PC-9 (cell line): ENCODE results near the gene CCR5AS. TPM values are rescaled to one million over a fixed set of nuclear protein-coding genes. Genes with fewer than 3 reads are reported as not detected.

ENCODE experiments used
- BruUV-seq: library from RNA; stranded (reverse); fragments of 400-500 nt; replicated peaks from 2 replicates; lab custom pipeline; 2021; lab: Mats Ljungman, UMichigan
- CTCF ChIA-PET: fragments of 300-600 bp; sonication (Branson Sonifier 250); formaldehyde crosslinking; loops from one replicate; lab custom pipeline; 2022; ENCODE audit warnings: antibody characterized with exemption; lab: Charles Lee
- POLR2A ChIA-PET: fragments of 300-600 bp; sonication (Branson Sonifier 250); formaldehyde crosslinking; loops from one replicate; lab custom pipeline; 2022; ENCODE audit warnings: antibody characterized with exemption; ENCODE audit not compliant: unreplicated experiment; lab: Charles Lee
- DNase-seq, 2 experiments: peaks; one replicate each; pipeline versions ENCODE4 v3.0.0 to v3.0.0-alpha.2; 2015 to 2022; ENCODE audit warnings: mixed read lengths in 1 of 2
- H2AFZ ChIP-seq: fragments of 200-600 bp; sonication (generic); 2 replicates; pipeline ENCODE4 v1.8.1; 2017; ENCODE audit warnings: antibody characterized with exemption
- H3F3A ChIP-seq: fragments of 200-600 bp; sonication (generic); 2 replicates; pipeline ENCODE4 v1.8.1; 2017; ENCODE audit warnings: antibody characterized with exemption, mild to moderate bottlenecking, low read depth; ENCODE audit not compliant: insufficient read depth
- H3K27ac ChIP-seq: fragments of 200-600 bp; sonication (generic); 2 replicates; pipeline ENCODE4 v1.6.1; 2016; ENCODE audit warnings: mixed run types
- H3K27me3 ChIP-seq: fragments of 200-600 bp; sonication (generic); 2 replicates; pipeline ENCODE4 v1.6.1; 2016; ENCODE audit warnings: low read depth, mixed run types; ENCODE audit not compliant: insufficient read depth
- H3K36me3 ChIP-seq: fragments of 200-600 bp; sonication (generic); 2 replicates; pipeline ENCODE4 v1.6.1; 2016; ENCODE audit warnings: low read depth, mixed run types
- H3K4me1 ChIP-seq: fragments of 200-600 bp; sonication (generic); replicated peaks from 2 replicates; pipeline ENCODE4 v1.6.1; 2016; ENCODE audit warnings: mixed run types; ENCODE audit not compliant: insufficient read depth
- H3K4me2 ChIP-seq: fragments of 200-600 bp; sonication (generic); 2 replicates; pipeline ENCODE4 v1.6.1; 2017; ENCODE audit warnings: mixed run types
- H3K4me3 ChIP-seq: fragments of 200-600 bp; sonication (generic); 2 replicates; pipeline ENCODE4 v1.6.1; 2016; ENCODE audit warnings: mixed run types
- H3K79me2 ChIP-seq: fragments of 200-600 bp; sonication (generic); 2 replicates; pipeline ENCODE4 v1.6.1; 2017; ENCODE audit warnings: low read depth, mixed run types
- H3K9me2 ChIP-seq: fragments of 200-600 bp; sonication (generic); 2 replicates; pipeline ENCODE4 v1.8.1; 2017; ENCODE audit warnings: mild to moderate bottlenecking; ENCODE audit not compliant: insufficient read depth
- H3K9me3 ChIP-seq: fragments of 200-600 bp; sonication (generic); 2 replicates; pipeline ENCODE4 v1.8.1; 2016; ENCODE audit warnings: low read depth; ENCODE audit not compliant: insufficient read depth
- H4K20me1 ChIP-seq: fragments of 200-600 bp; sonication (generic); 2 replicates; pipeline ENCODE4 v1.8.1; 2017; ENCODE audit not compliant: insufficient read depth
- CTCF ChIP-seq: fragments of 200-600 bp; sonication (generic); conservative IDR thresholded peaks from 2 replicates; pipeline ENCODE4 v1.6.1; 2017; ENCODE audit warnings: mixed run types, antibody characterized with exemption, mild to moderate bottlenecking, moderate library complexity
- EZH2 ChIP-seq: fragments of 200-600 bp; sonication (generic); IDR thresholded peaks from 2 replicates; pipeline ENCODE4 v1.8.0; 2017; ENCODE audit warnings: antibody characterized with exemption, low read depth
- intact Hi-C: fragments of 100-400 bp; cut with micrococcal nuclease; formaldehyde crosslinking; loops from one replicate; pipeline ENCODE4 v1.10.0; 2022; ENCODE audit not compliant: unreplicated experiment
- total RNA-seq: library from RNA; stranded (reverse); gene quantifications from 2 replicates; pipeline ENCODE4 v1.2.3, GENCODE V29; 2021

The CCR5AS gene

DNA sequence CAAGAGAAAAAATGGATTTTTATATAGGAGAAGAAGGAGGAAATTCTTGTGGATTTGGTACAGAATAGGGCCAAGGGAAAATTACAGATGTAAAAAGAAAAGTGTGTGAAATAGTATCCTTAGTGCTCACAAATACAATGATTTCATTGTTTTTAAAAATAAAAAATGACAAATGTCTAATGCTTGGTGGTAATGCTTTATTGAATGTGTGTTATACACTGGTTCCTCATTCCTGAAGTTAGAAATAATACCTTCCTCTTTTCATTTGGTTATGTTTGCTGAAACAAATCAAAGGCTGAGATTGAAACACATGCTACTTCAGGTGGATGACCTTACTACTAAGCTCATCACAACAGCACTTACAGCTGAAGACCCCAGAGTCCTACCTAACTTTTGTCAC is 90.7 kb downstream of the CCR5AS start:
- ChIA-PET POLR2A (no interaction called here), CTCF (no interaction called here)
- H3K27ac ChIP-seq = no peak overlapping the region
- H3K9me3 ChIP-seq = peaks cover 2% of the 10 kb centered on the region; the same call in 1 of the 2 replicates
- H3K4me2 ChIP-seq = no peak overlapping the region
- 0 out of 2 replicates have a peak, but pooled peaks cover 7% of the 10 kb centered on the region for H3F3A ChIP-seq
- intact Hi-C loops = no loop called here
- no peak overlapping the region for H2AFZ ChIP-seq
- H3K27me3 ChIP-seq = no peaks in the 10 kb centered on the region
- TF ChIP-seq CTCF (no peak), EZH2 (no peak)
- no peaks in the 10 kb centered on the region for H3K9me2 ChIP-seq
- no peak overlapping the region for H3K4me3 ChIP-seq
- H3K4me1 ChIP-seq = peaks cover 10% of the 10 kb centered on the region
- no peaks in the 10 kb centered on the region for H3K79me2 ChIP-seq
- DNase-seq = no peak
- H3K36me3 ChIP-seq = no peaks in the 10 kb centered on the region
- BruUV-seq = no TSS peak
- H4K20me1 ChIP-seq = no peaks in the 10 kb centered on the region

GRCh38 chr3:46314517-46314916 is 92.3 kb downstream of the CCR5AS start:
- DNase-seq = no peak
- BruUV-seq = no TSS peak
- no peaks in the 10 kb centered on the region for H3K36me3 ChIP-seq
- H3K4me2 ChIP-seq = no peak overlapping the region
- H3F3A ChIP-seq = 0 out of 2 replicates have a peak, but pooled peaks cover 7% of the 10 kb centered on the region
- H3K9me3 ChIP-seq = peaks cover 3% of the 10 kb centered on the region; the same call in 1 of the 2 replicates
- H3K4me3 ChIP-seq = no peak overlapping the region
- H3K9me2 ChIP-seq = no peaks in the 10 kb centered on the region
- no peaks in the 10 kb centered on the region for H4K20me1 ChIP-seq
- intact Hi-C loops = no loop called here
- POLR2A ChIA-PET = no interaction called here
- H3K27ac ChIP-seq = no peak overlapping the region
- peaks cover 10% of the 10 kb centered on the region for H3K4me1 ChIP-seq
- CTCF ChIA-PET = no interaction called here
- no peak for TF ChIP-seq EZH2
- TF ChIP-seq CTCF = no peak
- H2AFZ ChIP-seq = no peak overlapping the region
- H3K79me2 ChIP-seq = no peaks in the 10 kb centered on the region
- H3K27me3 ChIP-seq = no peaks in the 10 kb centered on the region

Other genes with a start within 250 kb of the CCR5AS start
- gene CCR1, start 198.8 kb downstream of the CCR5AS start, total RNA-seq = 0.28 TPM in 1 of 2 replicates, not detected in the other
- 1.7 and 3.1 TPM in 2 replicates for gene CCR3, start 164.6 kb downstream of the CCR5AS start, total RNA-seq
- gene CCR2, start 53.0 kb downstream of the CCR5AS start, total RNA-seq = not detected in 2 replicates
- gene CCR5, start 36.1 kb downstream of the CCR5AS start, total RNA-seq = not detected in 2 replicates
- 1.2 TPM in 2 replicates for gene CCRL2, start 193 bp upstream of the CCR5AS start, total RNA-seq
- gene LTF, start 57.8 kb upstream of the CCR5AS start, total RNA-seq = not detected in 2 replicates
- gene RTP3, start 90.9 kb upstream of the CCR5AS start, total RNA-seq = not detected in 2 replicates
- gene LRRC2, start 159.2 kb upstream of the CCR5AS start, total RNA-seq = 0.08 and 0.22 TPM in 2 replicates
- gene FAM240A, start 205.5 kb upstream of the CCR5AS start, total RNA-seq = not detected in 2 replicates